ENCODE measurements around the gene CD82. TPM values are rescaled to one million over a fixed set of nuclear protein-coding genes. Genes with fewer than 3 reads are reported as not detected.

The CD82 gene
- total and polyA plus RNA-seq, 12 donors: 18.5 to 70.4 (median 35.2) TPM

DNA sequence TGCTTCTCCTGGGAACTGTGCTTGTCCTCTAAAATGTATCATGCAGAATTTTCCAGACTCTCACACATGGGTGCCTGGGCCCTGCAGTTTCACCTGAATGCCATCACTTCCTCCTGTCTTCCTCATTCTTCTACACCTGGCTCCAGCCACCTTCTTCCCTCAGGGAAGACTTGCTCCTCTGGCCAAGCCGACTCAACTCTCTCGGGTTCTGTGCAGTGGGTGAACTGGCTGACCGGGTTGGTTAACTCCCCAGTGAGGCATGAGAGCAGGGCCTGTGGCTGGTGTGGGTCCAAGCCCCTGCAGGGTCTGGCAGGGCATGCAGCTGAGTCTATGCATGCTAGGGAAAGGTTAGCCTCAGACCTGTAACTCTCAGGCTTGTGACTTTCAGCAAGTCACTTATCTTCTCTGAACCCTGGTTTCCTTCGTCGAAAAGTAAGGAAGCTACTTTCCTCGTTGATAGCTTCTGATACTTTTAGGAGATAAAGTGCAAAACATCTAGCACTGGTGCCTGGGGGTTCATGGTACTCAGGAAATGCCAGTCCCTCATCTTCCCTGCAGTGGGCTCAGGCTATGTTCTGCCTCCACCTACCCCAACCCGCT, 11.9 kb downstream of the CD82 start:
- H3K4me1 ChIP-seq: peaks cover 5 to 74% (median 45%) of the 10 kb centered on the region in 9 donors
- no peaks in the 10 kb centered on the region for H3K36me3 ChIP-seq
- no peaks in the 10 kb centered on the region for H3K9me3 ChIP-seq
- no peak overlapping the region for H3K4me3 ChIP-seq
- H3K27me3 ChIP-seq: no peaks in the 10 kb centered on the region
- no peak for ATAC-seq
- intact Hi-C loops (cut with DNase I): no loop called here
- TF ChIP-seq, protein P1, sequence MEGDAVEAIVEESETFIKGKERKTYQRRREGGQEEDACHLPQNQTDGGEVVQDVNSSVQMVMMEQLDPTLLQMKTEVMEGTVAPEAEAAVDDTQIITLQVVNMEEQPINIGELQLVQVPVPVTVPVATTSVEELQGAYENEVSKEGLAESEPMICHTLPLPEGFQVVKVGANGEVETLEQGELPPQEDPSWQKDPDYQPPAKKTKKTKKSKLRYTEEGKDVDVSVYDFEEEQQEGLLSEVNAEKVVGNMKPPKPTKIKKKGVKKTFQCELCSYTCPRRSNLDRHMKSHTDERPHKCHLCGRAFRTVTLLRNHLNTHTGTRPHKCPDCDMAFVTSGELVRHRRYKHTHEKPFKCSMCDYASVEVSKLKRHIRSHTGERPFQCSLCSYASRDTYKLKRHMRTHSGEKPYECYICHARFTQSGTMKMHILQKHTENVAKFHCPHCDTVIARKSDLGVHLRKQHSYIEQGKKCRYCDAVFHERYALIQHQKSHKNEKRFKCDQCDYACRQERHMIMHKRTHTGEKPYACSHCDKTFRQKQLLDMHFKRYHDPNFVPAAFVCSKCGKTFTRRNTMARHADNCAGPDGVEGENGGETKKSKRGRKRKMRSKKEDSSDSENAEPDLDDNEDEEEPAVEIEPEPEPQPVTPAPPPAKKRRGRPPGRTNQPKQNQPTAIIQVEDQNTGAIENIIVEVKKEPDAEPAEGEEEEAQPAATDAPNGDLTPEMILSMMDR (IDR thresholded peaks at IDR 0.05): no peak
- DNase-seq: no peak
- 80 to 91% methylated on average over 7 of the region's 7 CpGs for WGBS, 2 donors
- peak overlapping the region in 1 of 10 donors; percentile 23 for H3K27ac ChIP-seq

DNA sequence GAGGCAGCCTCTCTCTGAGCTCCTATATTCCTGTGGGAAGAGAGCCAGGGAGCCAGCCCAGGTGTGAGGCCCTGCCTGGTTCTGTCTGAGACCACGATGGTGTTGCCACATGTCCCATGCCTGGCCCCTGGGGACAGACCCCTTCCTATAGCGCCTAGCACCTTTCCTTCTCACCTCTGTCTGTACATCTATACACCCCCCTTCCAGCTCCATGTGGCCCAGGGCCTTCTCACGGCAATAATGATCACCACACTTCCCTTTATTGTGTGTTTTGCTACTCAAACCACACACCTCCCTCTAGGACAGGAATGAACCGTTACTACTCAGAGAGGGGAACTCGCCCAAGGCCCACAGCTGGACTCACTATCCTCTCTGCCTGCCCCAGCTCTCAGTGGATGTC, 12.8 kb downstream of the CD82 start:
- ATAC-seq (no peak), DNase-seq (no peak)
- Histone ChIP-seq H3K4me3 (no peak overlapping the region), H3K27me3 (no peaks in the 10 kb centered on the region), H3K36me3 (no peaks in the 10 kb centered on the region), H3K27ac (peak overlapping the region in 7 of 10 donors; percentile 23 to 81 (median 56)), H3K4me1 (peaks cover 5 to 64% (median 48%) of the 10 kb centered on the region in 9 donors), H3K9me3 (peaks cover 0 to 7% (median 0%) of the 10 kb centered on the region in 11 donors)
- TF ChIP-seq, protein P1 (IDR thresholded peaks at IDR 0.05): no peak
- 68 to 78% methylated on average over 5 of the region's 5 CpGs for WGBS, 2 donors
- intact Hi-C loops (cut with DNase I): no loop called here

DNA sequence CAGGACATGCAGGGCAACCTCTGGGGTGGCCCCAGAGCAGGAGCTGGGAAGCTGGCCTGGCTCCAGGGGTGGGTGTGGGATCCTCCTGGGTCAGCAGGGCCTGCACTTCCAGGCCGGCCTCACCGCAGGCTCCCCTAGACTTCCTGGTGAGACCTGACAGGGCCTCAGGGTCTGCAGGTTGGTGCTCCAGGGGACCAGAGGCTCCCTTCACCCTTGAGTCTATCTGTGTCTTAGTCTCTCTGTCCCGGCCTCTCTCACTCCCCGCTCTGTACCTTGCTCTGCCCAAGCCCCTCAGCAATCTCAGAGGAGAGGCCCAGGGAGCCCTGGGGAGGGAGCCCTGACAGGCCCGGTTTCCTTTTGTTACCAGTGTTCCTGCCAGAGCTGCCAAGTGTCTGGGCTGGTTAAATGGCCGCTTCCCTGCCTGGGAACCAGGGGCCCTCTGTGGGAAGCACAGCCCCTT, 13.9 kb downstream of the CD82 start:
- 53 to 58% methylated on average over 6 of the region's 6 CpGs for WGBS, 2 donors
- DNase-seq: peak in 1 of 2 donors; percentile 52
- peaks cover 5 to 66% (median 55%) of the 10 kb centered on the region in 9 donors for H3K4me1 ChIP-seq

DNA sequence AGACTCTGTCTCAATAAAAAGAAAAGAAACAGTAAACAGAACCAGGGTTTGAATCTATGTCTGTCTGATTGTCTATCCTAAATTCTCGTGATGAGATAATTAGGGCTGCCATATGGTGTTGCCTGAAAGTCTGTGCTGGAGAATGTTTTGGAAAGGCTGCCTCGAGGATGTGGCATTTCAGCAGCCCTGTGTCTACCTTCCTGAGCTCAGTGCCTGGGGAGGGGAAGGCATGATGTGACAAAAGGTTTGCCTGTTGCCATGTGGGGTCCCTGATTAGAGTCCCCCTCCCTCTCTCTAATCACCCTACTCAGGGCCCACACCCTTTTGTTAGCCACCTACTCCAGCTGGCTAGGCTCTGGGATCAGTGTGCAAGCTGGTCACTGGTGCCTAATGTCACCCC, 15.2 kb downstream of the CD82 start:
- Histone ChIP-seq H3K9me3 (peaks cover 0 to 9% (median 0%) of the 10 kb centered on the region in 11 donors), H3K36me3 (peaks cover 0 to 3% (median 0%) of the 10 kb centered on the region in 9 donors), H3K27me3 (no peaks in the 10 kb centered on the region), H3K4me3 (no peak overlapping the region), H3K4me1 (peaks cover 5 to 80% (median 55%) of the 10 kb centered on the region in 9 donors), H3K27ac (peak overlapping the region in 4 of 10 donors; percentile 36 to 81 (median 48))
- intact Hi-C loops (cut with DNase I): no loop called here
- TF ChIP-seq, protein P1 (IDR thresholded peaks at IDR 0.05): no peak
- WGBS, 2 donors: 72 to 93% methylated on average over 2 of the region's 2 CpGs
- DNase-seq (no peak), ATAC-seq (no peak)

More for the DNA sequence above, 13.9 kb downstream of the CD82 start:
- peak in 7 of 8 donors; percentile 22 to 61 (median 30) for ATAC-seq
- TF ChIP-seq, protein P1 (IDR thresholded peaks at IDR 0.05): no peak
- H3K36me3 ChIP-seq: no peaks in the 10 kb centered on the region
- H3K27ac ChIP-seq: peak overlapping the region in 7 of 10 donors; percentile 42 to 81 (median 62)
- H3K4me3 ChIP-seq: no peak overlapping the region
- H3K9me3 ChIP-seq: peaks cover 0 to 9% (median 0%) of the 10 kb centered on the region in 11 donors
- no peaks in the 10 kb centered on the region for H3K27me3 ChIP-seq
- intact Hi-C loops (cut with DNase I): no loop called here

Measured in heart right ventricle (tissue), 16 donors.